ENCODE results near the gene MREG.

DNA sequence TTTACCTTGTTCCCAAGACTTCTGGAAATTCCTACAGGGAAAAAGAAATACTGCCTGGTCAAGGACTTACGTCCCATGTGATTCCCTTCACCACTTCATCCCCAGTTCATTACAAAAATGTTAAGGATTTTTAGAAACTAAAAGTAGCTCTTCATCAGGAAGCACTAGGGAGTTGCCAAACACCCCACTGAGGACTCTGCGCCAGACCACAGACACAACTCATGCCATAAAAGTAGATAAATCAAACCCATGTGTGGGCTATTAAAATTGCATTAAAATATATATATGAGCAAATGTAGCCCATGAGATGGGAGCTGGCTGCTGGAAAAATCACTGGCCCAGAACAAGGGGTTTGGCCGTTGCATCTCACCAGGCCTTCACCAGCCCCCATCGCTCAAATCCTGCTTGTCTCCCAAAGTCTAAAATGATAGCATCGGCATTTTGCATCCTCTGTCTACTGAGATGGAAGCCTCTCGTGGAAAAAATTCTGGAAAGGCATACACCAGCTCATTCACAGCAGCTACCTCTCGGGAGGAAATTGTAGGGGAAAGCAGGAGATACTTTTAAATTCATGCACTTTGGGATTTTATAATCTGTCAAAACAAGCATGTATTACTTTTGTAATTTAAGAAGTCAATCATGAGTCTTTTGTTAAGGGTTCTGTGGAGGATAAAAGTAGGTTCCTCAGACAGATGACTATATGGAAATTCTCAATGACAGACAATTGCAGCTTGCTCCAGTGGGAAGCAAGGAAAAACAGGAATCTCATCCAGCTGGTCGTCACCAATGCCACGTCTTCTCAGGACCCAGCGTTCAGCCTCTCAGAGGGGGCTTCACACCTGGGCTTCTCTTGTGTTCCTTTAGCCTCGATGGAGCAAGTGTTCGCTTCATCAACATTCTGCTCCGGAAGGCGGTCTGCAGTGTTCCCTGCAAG lies 113.9 kb downstream of the MREG start:
- no peak for TF ChIP-seq RBM15 (IDR thresholded peaks at IDR 0.05; ENCODE audit: insufficient read depth, low read length)
- TF ChIP-seq, protein P1, sequence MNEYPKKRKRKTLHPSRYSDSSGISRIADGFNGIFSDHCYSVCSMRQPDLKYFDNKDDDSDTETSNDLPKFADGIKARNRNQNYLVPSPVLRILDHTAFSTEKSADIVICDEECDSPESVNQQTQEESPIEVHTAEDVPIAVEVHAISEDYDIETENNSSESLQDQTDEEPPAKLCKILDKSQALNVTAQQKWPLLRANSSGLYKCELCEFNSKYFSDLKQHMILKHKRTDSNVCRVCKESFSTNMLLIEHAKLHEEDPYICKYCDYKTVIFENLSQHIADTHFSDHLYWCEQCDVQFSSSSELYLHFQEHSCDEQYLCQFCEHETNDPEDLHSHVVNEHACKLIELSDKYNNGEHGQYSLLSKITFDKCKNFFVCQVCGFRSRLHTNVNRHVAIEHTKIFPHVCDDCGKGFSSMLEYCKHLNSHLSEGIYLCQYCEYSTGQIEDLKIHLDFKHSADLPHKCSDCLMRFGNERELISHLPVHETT (CRISPR knock-in tag; conservative IDR thresholded peaks at IDR 0.05 in 1 of 2, IDR thresholded peaks at IDR 0.05 in 1 of 2): no peak
- TF ChIP-seq, protein P2, sequence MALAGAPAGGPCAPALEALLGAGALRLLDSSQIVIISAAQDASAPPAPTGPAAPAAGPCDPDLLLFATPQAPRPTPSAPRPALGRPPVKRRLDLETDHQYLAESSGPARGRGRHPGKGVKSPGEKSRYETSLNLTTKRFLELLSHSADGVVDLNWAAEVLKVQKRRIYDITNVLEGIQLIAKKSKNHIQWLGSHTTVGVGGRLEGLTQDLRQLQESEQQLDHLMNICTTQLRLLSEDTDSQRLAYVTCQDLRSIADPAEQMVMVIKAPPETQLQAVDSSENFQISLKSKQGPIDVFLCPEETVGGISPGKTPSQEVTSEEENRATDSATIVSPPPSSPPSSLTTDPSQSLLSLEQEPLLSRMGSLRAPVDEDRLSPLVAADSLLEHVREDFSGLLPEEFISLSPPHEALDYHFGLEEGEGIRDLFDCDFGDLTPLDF (CRISPR knock-in tag; IDR thresholded peaks at IDR 0.05): no peak
- no peak for TF ChIP-seq ETV5 (CRISPR knock-in tag; IDR thresholded peaks at IDR 0.05; ENCODE audit: low read depth)
- TF ChIP-seq SAP30 (IDR thresholded peaks at IDR 0.05; ENCODE audit: borderline replicate concordance, insufficient read depth, low read depth, low read length, poor library complexity, severe bottlenecking): no peak
- TF ChIP-seq, protein P3, sequence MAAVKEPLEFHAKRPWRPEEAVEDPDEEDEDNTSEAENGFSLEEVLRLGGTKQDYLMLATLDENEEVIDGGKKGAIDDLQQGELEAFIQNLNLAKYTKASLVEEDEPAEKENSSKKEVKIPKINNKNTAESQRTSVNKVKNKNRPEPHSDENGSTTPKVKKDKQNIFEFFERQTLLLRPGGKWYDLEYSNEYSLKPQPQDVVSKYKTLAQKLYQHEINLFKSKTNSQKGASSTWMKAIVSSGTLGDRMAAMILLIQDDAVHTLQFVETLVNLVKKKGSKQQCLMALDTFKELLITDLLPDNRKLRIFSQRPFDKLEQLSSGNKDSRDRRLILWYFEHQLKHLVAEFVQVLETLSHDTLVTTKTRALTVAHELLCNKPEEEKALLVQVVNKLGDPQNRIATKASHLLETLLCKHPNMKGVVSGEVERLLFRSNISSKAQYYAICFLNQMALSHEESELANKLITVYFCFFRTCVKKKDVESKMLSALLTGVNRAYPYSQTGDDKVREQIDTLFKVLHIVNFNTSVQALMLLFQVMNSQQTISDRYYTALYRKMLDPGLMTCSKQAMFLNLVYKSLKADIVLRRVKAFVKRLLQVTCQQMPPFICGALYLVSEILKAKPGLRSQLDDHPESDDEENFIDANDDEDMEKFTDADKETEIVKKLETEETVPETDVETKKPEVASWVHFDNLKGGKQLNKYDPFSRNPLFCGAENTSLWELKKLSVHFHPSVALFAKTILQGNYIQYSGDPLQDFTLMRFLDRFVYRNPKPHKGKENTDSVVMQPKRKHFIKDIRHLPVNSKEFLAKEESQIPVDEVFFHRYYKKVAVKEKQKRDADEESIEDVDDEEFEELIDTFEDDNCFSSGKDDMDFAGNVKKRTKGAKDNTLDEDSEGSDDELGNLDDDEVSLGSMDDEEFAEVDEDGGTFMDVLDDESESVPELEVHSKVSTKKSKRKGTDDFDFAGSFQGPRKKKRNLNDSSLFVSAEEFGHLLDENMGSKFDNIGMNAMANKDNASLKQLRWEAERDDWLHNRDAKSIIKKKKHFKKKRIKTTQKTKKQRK (IDR thresholded peaks at IDR 0.05; ENCODE audit: borderline replicate concordance, low read depth, low read length): no peak
- TF ChIP-seq, protein P4, sequence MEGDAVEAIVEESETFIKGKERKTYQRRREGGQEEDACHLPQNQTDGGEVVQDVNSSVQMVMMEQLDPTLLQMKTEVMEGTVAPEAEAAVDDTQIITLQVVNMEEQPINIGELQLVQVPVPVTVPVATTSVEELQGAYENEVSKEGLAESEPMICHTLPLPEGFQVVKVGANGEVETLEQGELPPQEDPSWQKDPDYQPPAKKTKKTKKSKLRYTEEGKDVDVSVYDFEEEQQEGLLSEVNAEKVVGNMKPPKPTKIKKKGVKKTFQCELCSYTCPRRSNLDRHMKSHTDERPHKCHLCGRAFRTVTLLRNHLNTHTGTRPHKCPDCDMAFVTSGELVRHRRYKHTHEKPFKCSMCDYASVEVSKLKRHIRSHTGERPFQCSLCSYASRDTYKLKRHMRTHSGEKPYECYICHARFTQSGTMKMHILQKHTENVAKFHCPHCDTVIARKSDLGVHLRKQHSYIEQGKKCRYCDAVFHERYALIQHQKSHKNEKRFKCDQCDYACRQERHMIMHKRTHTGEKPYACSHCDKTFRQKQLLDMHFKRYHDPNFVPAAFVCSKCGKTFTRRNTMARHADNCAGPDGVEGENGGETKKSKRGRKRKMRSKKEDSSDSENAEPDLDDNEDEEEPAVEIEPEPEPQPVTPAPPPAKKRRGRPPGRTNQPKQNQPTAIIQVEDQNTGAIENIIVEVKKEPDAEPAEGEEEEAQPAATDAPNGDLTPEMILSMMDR (IDR thresholded peaks at IDR 0.05 in 2 of 3, conservative IDR thresholded peaks at IDR 0.05 in 1 of 3; ENCODE audit: insufficient read depth in 2 of 3, low read depth in 1 of 3, low read length in 3 of 3): no peak
- no peak for TF ChIP-seq POLR2AphosphoS2 (IDR thresholded peaks at IDR 0.05; ENCODE audit: low read length)
- no peak for TF ChIP-seq MXI1 (IDR thresholded peaks at IDR 0.05; ENCODE audit: low read depth, low read length)
- TF ChIP-seq SREBF2 (CRISPR knock-in tag; IDR thresholded peaks at IDR 0.05): no peak
- TF ChIP-seq ZNF175 (CRISPR knock-in tag; IDR thresholded peaks at IDR 0.05; ENCODE audit: low read depth): no peak
- no peak for TF ChIP-seq KLF1 (tag; IDR thresholded peaks at IDR 0.05)
- no peak for TF ChIP-seq ZNF174 (CRISPR knock-in tag; IDR thresholded peaks at IDR 0.05)
- TF ChIP-seq, protein P5, sequence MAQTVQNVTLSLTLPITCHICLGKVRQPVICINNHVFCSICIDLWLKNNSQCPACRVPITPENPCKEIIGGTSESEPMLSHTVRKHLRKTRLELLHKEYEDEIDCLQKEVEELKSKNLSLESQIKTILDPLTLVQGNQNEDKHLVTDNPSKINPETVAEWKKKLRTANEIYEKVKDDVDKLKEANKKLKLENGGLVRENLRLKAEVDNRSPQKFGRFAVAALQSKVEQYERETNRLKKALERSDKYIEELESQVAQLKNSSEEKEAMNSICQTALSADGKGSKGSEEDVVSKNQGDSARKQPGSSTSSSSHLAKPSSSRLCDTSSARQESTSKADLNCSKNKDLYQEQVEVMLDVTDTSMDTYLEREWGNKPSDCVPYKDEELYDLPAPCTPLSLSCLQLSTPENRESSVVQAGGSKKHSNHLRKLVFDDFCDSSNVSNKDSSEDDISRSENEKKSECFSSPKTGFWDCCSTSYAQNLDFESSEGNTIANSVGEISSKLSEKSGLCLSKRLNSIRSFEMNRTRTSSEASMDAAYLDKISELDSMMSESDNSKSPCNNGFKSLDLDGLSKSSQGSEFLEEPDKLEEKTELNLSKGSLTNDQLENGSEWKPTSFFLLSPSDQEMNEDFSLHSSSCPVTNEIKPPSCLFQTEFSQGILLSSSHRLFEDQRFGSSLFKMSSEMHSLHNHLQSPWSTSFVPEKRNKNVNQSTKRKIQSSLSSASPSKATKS (CRISPR knock-in tag; IDR thresholded peaks at IDR 0.05): no peak

Measured in K562 (cell line).